Measurements from ENCODE around the gene FKBP7. TPM values are rescaled to one million over a fixed set of nuclear protein-coding genes. Genes with fewer than 3 reads are reported as not detected.
A peak's percentile ranks its signal among the peaks of the same experiment; 100 is the strongest.

Gene FKBP7
- total RNA-seq, 1 donor from 2014 or later = 47.0 TPM

DNA sequence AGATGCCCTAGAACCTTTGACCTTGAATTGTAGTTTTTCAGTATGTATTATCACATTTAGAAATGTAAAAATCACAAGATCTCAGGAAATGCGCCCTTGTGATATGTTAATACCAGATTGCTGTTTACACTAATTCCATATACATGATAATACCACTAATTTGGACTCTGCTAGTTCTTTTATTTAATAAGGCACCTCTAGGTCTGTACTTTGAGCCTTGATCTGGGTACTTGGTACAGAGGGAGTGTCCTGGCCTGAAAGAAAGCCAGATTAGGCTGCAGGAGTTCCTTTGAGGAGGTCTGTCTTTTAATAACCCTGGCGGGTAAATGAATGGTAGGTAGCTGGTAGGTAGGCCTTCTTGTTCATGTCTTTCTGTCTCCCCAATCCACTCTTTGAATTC lies 28.1 kb upstream of the FKBP7 start:
- Histone ChIP-seq H3K27ac (no peak overlapping the region), H3K4me1 (peaks cover 23% of the 10 kb centered on the region), H3K27me3 (no peaks in the 10 kb centered on the region), H2AFZ (replicated peaks) (no peak overlapping the region), H3K79me2 (ENCODE audit: low read depth) (no peaks in the 10 kb centered on the region), H3K4me3 (no peak overlapping the region), H3F3A (ENCODE audit: low read depth) (no peaks in the 10 kb centered on the region), H3K4me2 (peak overlapping the region; percentile 1), H3K9ac (no peak overlapping the region), H4K20me1 (ENCODE audit: low read depth) (no peaks in the 10 kb centered on the region), H3K9me3 (ENCODE audit: low read depth) (no peaks in the 10 kb centered on the region), H3K36me3 (peaks cover 24% of the 10 kb centered on the region)
- Mint-ChIP-seq H3K27me3 (ENCODE audit: insufficient read depth, low read depth) (peaks cover 4% of the 10 kb centered on the region), H3K4me3 (no peak overlapping the region), H3K4me1 (peaks cover 10% of the 10 kb centered on the region), H3K36me3 (peaks cover 10% of the 10 kb centered on the region), H3K9me3 (no peaks in the 10 kb centered on the region), H3K27ac (no peak overlapping the region)
- no peak for TF ChIP-seq EZH2 (IDR thresholded peaks at IDR 0.05)
- TF ChIP-seq EZH2phosphoT487 (IDR thresholded peaks at IDR 0.05) = no peak
- TF ChIP-seq, protein P1, sequence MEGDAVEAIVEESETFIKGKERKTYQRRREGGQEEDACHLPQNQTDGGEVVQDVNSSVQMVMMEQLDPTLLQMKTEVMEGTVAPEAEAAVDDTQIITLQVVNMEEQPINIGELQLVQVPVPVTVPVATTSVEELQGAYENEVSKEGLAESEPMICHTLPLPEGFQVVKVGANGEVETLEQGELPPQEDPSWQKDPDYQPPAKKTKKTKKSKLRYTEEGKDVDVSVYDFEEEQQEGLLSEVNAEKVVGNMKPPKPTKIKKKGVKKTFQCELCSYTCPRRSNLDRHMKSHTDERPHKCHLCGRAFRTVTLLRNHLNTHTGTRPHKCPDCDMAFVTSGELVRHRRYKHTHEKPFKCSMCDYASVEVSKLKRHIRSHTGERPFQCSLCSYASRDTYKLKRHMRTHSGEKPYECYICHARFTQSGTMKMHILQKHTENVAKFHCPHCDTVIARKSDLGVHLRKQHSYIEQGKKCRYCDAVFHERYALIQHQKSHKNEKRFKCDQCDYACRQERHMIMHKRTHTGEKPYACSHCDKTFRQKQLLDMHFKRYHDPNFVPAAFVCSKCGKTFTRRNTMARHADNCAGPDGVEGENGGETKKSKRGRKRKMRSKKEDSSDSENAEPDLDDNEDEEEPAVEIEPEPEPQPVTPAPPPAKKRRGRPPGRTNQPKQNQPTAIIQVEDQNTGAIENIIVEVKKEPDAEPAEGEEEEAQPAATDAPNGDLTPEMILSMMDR (IDR thresholded peaks at IDR 0.05) = no peak
- DNase-seq (ENCODE audit: low spot score) = peak; percentile 28

DNA sequence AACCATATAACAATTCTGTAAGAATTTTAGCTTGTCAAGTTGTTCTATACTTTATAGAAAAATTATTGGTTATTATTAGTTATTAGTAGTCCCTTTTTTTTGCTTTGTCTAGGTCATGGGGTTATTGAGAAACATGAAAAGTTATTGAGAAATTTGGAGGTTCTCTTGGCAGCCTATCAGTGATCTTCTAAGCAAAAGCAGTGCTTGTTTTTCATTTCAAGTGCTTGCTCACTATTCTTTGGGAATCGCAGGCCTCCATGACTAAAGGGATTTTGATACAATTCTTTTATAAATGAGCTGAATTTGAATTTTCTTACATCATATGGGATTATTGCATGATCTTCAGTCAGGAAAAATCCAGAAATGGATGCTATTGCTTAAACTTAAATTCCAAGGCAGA lies 27.7 kb upstream of the FKBP7 start:
- Histone ChIP-seq H3K9ac (no peak overlapping the region), H3K4me1 (peaks cover 20% of the 10 kb centered on the region), H4K20me1 (ENCODE audit: low read depth) (no peaks in the 10 kb centered on the region), H3F3A (ENCODE audit: low read depth) (no peaks in the 10 kb centered on the region), H3K4me2 (no peak overlapping the region), H3K9me3 (ENCODE audit: low read depth) (no peaks in the 10 kb centered on the region), H3K4me3 (no peak overlapping the region), H3K79me2 (ENCODE audit: low read depth) (no peaks in the 10 kb centered on the region), H2AFZ (replicated peaks) (no peak overlapping the region), H3K27ac (no peak overlapping the region), H3K36me3 (peaks cover 28% of the 10 kb centered on the region), H3K27me3 (no peaks in the 10 kb centered on the region)
- Mint-ChIP-seq H3K36me3 (peaks cover 10% of the 10 kb centered on the region), H3K27ac (no peak overlapping the region), H3K4me1 (peaks cover 10% of the 10 kb centered on the region), H3K9me3 (no peaks in the 10 kb centered on the region), H3K27me3 (ENCODE audit: insufficient read depth, low read depth) (peaks cover 4% of the 10 kb centered on the region), H3K4me3 (no peak overlapping the region)
- TF ChIP-seq EZH2phosphoT487 (IDR thresholded peaks at IDR 0.05) = no peak
- TF ChIP-seq EZH2 (IDR thresholded peaks at IDR 0.05) = no peak
- TF ChIP-seq, protein P1 (IDR thresholded peaks at IDR 0.05) = no peak
- no peak for DNase-seq (ENCODE audit: low spot score)

DNA sequence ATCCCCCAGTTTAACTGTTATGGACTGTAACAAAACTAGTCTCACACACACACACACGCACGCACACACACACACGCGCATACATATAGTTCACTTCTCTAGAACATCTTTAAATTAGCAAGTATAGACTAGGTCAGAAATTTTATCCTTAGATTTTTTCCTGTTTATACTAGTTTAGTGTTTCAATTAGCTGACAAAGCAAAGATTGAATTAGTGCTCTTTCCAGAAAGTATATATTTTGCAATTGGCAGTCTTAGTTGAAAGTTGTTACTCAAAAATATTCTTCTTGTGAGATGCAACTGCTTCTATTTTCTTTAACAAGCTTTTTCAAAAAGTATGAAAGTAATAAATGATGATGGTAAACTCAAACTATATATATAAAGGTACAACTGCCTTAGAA lies 24.4 kb upstream of the FKBP7 start:
- Mint-ChIP-seq H3K36me3 (peaks cover 13% of the 10 kb centered on the region), H3K4me1 (peaks cover 10% of the 10 kb centered on the region), H3K27me3 (ENCODE audit: insufficient read depth, low read depth) (no peaks in the 10 kb centered on the region), H3K27ac (no peak overlapping the region), H3K9me3 (no peaks in the 10 kb centered on the region), H3K4me3 (no peak overlapping the region)
- no peak overlapping the region for H3K27ac ChIP-seq
- TF ChIP-seq, protein P1 (IDR thresholded peaks at IDR 0.05) = no peak
- no peak for TF ChIP-seq EZH2 (IDR thresholded peaks at IDR 0.05)
- no peaks in the 10 kb centered on the region for H3K79me2 ChIP-seq (ENCODE audit: low read depth)
- peaks cover 14% of the 10 kb centered on the region for H3K4me1 ChIP-seq
- no peaks in the 10 kb centered on the region for H3K27me3 ChIP-seq
- DNase-seq (ENCODE audit: low spot score) = no peak
- no peak overlapping the region for H2AFZ ChIP-seq (replicated peaks)
- H3K9me3 ChIP-seq (ENCODE audit: low read depth) = no peaks in the 10 kb centered on the region
- peaks cover 31% of the 10 kb centered on the region for H3K36me3 ChIP-seq
- H3K4me2 ChIP-seq = no peak overlapping the region
- peaks cover 3% of the 10 kb centered on the region for H3F3A ChIP-seq (ENCODE audit: low read depth)
- no peaks in the 10 kb centered on the region for H4K20me1 ChIP-seq (ENCODE audit: low read depth)
- no peak overlapping the region for H3K9ac ChIP-seq
- H3K4me3 ChIP-seq = no peak overlapping the region

Measured in neural progenitor cell (in vitro differentiated cells).